HG02981 (cell line): ENCODE measurements around the gene WNK2.

Source experiments
- ATAC-seq: cut with Tn5 transposase; IDR thresholded peaks from one replicate; pipeline ENCODE4 v1.9.1; 2021; ENCODE audit warnings: mild to moderate bottlenecking, moderate library complexity; ENCODE audit not compliant: unreplicated experiment

Gene WNK2

DNA sequence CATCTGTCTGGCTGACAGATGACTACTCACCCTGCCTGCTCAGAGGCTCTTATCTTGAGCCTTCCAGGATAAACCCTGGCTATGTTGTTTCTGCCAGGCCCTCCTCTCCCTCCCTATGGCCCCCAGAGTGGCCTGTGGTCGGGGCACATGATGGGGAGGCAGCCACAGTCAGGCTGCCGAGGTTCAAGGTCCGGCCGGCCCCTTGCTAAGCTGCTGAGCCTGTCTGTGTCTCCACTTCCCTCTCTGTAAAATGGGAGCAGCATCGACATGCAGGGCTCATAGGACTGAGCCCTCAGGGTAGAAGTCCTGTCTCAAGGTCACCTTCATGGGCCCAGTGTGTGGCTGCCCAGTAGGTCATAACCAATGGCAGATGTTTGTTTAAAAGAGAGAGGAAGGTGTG is 28.5 kb downstream of the WNK2 start:
- no peak for ATAC-seq

DNA sequence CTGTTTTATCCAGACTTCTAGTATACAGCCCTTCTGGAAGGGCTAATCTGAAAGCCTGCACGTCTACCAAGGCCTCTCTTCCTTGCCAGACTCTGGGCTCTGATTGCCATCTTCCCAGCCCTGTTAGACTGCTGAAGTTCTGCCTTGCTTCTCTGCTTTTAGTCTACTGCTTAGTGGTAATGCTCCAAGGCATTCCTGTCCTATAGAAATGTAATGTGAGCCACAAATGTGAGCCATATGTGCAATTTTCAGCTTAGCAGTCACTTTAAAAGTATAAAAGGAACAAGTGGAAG is 32.1 kb downstream of the WNK2 start:
- ATAC-seq = no peak

DNA sequence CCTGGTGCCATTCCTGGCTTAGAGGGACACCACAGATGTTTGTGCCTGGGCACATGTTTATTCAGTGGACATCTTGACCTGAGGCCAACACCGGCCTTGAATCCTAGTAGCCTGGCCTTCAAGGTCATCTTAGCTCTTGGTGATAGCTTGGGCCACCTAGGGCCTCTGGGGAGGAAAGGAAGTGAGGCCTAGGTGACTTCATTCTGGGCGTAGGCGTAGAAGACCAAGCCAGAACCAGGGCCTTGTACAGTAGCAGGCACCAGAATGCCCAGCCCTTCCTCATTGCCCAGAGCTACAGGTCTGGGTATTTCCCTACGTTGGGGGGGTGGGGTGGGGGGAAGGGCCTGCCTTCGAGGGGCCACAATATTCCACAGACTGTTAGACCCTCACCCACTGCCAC is 33.8 kb downstream of the WNK2 start:
- ATAC-seq = no peak

DNA sequence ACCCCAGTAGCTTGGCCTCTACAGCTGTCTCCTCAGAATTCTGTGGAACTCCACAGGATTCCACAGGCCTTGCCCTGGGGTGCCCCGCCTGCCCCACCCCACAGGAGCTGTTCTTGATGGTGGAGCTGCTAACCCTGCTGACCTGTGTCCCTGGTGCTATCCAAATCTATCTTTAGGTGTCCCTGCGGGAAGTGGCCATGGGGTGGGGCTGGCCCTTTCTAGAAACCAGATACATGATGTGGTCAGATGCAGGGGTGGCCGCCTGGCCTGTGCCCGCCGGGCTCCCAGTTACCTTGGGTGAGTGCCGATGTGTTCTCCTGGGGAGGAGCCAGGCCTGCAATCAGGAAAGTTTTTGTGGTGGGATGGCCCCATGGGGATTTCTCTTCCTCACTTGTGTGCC is 34.2 kb downstream of the WNK2 start:
- no peak for ATAC-seq

DNA sequence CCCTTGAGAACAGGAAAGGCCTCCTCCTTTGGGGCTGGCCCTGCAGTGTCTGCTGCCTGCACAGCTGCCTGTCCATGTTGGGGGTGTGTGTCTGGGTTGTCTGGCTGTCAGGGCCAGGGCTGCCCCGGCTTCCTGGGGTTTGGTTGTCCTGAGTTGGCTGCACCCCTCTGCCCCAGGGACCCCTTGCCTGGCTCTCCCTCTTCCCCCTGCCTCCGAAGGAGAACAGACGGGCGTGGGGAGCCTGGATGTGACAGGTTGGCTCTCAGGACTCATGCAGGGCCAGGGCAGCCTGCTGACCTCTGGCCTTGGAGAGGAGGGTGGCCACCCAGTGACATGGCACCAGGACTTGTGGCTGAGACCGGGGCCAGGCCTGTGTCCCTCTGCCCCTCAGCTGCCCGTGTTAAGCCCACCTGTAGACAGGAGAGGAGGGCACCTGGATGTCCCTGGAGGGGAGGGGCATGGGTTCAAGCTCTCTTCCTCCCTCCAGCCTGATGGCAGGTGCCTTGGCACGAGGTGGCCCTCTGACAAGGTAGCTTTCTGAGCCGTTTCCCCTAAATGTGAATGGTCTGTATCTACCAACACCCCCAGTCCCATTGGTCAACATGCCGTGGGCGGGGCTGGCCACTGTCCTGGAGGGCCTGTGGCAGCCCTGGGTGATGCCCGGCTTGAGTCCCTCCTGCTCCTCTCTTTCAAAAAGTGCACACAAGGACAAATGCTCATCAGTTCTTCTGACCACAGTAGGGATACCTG is 34.9 kb downstream of the WNK2 start:
- ATAC-seq = no peak

DNA sequence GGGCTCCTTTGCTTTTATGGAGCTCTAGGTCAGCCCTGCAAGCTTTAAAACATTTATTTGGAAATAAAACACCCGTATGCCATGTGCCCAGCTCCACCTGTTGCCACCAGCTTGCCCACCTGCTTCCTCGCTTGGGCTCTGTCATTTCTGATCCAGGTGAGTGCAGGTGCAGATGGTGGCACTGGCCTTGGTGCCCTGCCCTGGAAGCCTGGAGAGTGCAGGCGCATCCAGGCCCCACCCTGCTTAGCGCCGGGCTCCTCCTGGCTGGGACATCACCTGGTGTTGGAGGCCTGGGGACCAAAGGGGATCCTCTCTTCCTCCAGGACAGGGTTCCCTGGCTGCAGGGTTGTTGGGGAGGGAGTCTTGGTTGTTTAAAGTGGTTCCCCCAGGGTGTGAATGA is 35.8 kb downstream of the WNK2 start:
- no peak for ATAC-seq

DNA sequence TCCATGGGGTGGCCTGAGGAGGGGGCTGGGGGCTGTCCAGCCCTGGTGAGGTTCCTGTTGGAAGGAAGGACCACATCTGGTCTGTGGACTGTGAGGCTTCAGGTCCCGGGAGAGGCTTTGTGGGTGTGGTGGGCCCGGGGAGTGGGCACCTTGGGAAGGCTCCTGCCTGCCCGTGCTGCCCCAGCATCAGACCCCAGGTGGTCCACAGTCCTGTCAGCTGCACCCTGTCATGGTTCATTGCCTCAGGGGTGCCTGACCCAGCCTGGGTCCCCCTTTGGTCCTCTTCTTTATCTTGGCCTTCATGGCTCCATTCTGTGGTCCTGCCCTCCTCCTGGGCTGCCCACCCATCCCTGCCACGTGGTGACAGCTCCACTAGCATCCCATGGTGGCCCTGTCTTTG is 36.7 kb downstream of the WNK2 start:
- ATAC-seq = no peak

DNA sequence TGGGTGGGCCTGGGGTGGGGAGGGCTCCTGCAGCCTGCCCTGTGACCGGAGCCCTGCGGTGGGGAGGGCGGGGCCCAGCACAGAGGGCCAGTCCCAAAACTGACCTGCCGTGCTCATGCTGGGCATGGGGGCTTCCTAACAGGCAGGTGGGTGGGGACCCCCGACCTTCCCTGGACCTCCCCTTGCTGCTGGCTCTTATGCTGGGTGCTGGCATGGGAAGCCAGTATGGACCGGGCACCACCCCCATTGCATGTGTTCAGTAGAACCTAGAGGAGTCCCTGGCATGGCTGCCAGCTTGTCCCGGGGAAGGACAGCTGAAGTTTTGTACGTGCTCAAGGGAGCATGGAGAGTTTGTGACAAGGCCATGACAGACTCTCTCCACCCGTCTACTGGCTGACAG is 37.1 kb downstream of the WNK2 start:
- ATAC-seq = no peak

DNA sequence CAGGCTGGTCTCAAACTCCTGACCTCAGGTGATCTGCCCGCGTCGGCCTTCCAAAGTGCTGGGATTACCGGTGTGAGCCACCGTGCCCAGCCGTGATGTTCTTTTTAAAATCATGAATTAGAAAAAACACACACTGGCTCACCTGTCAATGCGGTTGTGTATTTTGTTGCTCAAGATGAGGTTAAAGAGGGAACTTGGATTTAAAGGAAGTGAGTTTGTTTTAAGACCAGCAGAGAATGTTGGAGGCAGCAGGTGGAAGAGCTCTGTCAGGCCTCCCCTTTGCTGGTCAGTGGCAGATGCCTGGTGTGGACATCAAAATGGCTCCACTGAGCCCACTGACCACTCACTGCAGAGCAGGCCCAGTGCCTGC is 38.9 kb downstream of the WNK2 start:
- ATAC-seq = no peak

DNA sequence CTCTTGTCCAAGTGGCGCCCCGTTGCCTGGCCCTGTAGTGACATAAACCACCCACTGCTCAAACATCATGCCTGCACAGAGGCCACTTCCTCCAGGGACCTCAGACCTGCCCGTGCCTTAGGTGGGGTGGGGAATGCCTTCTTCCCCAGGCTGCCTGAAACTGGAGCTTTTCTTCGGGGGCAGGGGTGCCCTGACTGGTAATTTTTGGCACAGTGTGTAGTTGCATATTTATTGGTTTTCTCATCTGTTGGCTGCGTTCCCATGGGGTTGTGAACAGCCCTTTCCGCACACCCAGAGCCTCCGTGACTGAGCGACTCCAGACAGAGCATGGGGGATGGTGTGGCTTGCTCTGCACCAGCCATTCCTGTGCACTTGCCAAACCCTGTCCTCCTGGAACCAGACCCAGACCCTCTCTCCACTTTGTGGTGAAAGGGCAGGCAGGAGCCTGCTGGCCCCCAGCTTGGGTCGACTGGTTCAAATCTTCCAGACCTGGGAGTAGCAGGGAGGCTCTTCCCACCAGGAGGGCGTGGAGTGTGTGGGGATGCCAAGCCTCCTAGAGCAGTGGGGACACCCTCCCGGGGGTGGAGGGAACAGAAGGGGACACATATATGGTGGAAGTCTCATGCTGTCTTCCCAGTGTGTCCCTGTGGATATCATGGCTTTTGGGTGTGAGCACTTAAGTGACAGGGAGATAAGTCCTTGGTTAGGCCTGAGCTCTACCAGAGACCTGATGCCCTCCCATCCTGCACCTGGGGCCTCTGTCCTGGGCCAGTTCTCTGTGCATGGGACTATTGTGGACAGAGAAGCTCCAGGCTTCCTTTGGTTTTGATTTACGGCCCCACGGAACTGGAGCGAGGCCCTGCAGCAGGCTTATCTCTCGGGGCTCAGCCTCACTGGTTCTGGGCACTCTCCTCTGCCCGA is 39.6 kb downstream of the WNK2 start:
- no peak for ATAC-seq

DNA sequence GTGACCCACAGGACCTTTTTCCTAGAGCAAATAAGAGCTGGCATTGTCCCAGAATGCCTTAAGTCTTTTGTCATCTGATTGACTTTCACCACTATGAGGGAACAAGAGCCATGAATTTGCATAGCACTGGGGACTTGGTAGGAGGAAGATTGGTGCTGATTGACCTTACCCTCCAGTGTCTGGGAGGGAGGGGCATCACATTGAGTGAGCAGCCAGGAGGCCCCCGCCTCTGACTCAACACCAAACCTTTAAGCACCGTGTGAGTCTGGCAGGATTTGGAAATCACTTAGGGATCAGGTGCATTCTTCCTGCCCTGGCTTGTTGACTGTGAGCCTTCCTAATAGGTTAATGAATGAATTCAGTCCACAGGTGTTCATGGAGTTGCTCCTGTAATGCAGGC is 40.7 kb downstream of the WNK2 start:
- ATAC-seq = no peak

DNA sequence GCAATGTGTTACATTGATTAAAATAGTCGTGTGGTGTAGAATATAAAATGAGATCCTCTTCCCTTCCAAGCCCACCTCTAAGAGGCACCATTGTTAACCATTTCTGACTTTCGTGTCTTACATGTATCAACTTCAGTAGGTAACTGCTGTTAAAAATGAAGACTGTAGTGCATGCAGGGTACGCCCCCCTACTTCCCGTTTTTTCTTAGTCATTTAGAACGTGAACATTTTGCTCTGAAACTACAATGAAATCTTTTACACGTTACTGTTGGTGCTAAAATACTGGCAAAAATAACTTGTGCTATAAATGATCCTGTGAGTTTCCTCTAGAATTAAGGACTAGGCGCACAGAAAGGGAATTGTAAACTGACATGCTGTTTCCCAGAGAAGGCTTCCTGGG is 41.5 kb downstream of the WNK2 start:
- no peak for ATAC-seq

DNA sequence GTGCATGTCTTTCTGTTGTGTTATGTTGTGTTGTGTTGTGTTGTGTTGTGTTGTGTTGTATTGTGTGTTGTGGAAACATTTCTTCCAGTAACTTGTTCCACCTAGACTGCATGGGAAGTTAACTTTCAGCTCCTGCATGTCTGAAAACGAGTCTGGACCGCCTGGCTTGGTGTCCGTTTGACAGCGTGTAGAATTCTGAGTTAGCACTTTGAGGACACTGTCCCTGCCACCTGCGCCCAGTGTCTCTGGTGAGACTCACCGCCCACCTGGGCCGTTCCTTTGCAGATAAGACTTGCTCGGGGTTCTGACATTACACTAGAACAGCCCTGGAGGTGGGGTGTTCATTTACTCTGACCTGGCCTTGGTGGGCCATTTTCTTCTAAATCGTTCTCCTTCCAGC is 42.0 kb downstream of the WNK2 start:
- no peak for ATAC-seq

DNA sequence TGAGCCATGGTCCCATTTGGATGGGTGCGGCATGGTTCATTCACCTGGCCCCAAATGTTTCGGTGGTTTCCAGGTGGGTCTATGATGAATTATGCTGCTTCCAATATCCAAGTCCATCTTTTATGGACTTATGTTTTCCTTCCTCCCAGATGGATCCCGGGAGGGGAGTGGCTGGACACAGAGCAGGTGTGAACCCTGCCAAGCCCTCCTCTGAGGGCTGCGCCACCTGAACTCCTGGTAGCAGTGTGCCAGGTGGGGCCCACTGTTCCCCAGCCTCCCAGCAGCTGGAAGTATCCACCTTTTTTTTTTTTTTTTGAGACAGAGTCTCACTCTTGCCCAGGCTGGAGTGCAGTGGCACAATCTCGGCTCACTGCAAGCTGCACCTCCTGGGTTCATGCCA is 42.9 kb downstream of the WNK2 start:
- ATAC-seq = no peak

DNA sequence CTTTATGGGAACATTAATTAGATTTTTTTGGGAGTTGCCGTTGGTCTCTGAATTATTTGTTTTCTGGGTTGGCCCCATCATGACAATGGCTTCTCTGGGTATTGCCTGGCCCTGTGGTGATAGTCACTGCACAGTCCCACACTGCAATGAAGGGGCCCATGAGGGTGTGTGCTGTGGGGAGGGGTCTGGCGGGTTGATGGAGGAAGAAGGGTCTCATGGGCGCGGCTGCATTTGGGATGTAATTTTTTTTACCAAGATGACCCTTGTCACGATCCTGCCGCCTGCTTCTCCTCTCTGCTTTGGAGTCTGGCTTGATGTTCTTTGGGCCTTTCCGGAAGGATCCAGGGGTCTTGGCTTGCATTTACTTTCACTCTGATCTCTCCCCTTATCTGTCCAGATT is 44.1 kb downstream of the WNK2 start:
- no peak for ATAC-seq

DNA sequence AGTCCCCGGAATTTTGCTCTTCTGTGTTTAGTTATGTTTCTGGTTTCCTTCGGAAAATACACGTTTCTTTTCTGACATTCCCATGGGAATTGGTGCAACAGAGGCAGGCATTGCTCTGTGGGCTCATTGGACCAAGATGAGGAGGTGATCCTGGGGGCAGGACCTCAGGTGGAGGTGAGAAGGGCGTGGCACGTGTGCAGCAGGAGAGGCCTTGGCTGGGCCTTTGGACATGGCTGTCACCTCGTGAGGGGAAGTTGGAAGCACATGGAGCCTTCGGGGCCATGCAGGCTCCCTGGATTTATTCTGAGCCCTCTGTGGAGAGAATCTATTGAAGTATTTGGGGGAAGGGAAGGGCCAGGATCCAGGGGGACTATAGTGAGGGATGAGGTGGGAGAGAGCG is 44.5 kb downstream of the WNK2 start:
- no peak for ATAC-seq

DNA sequence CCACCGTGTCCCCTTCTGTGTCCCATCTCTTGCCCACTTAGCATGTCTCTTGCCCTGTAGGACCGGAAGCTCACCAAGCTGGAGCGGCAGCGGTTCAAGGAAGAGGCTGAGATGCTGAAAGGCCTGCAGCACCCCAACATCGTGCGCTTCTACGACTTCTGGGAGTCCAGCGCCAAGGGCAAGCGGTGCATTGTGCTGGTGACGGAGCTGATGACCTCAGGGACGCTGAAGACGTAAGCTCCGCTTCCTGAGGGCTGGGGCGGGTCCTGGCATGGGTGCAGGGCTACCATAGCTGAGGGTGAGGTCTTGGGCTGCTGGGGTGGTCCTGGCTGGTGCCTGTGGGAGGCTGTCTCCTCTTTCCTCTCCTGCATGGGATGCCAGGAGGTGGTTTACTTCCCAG is 45.7 kb downstream of the WNK2 start:
- no peak for ATAC-seq

DNA sequence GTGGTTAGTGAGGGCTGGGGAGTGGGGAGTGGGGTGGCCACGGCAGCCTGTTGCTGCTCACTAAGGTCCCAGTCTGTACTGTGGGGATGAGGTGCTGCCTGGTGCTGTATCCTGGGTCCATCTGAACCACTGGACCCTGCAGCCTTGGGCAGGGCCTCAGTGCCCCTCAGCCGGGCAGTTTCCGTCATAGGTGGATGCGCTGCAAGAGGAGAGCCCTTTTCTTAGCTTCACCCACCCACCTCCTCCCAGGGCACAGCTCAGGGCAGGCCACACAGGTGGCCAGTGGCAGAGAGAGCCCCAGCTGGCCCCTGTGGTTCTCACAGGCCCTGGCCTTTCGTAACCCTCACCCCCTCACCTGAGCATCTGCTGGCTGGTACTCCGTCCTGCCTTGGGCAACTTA is 46.2 kb downstream of the WNK2 start:
- ATAC-seq = no peak

DNA sequence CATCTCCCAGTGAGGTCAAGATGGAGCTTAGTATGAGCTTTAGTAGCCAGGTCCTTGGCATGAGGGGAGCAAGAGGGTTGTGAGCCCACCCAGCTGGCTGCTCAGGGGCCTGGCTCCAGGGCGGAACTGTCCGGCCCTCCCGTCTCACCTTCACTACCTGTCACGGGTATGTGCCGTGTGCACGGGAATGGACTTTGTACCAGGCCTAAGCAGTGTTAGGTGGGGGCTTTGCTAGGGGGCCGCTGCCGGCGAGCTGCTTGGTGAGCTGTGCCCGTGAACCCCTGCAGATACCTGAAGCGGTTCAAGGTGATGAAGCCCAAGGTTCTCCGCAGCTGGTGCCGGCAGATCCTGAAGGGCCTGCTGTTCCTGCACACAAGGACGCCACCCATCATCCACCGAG is 46.7 kb downstream of the WNK2 start:
- no peak for ATAC-seq

DNA sequence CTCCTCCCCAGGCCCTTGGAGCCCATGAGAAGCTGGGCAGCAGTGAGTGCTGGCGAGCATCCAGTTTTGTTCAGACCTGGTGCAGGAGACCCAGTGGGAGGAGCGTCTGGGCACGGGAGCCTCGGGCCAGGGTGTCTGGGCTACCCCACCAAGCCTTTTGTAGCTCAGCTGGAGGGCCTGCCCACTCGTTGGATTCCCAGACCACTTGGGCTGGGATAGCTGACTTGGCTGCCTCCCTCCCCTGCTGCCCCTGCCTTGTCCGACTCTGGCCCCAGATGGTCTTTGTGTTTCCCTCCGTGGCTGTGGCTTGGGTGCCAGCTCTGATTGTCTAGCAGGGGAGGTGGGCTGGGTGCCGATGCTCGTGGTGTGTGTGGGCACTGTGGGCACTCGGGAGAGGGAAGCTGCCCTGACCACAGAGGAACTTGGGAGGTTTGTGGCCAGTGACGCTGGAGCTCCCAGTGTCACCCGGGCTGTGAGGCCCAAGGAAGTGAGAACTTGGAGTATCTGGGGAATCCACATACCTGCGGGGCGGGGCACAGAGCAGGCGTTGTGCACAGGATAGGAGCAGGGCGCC is 47.3 kb downstream of the WNK2 start:
- ATAC-seq = no peak

DNA sequence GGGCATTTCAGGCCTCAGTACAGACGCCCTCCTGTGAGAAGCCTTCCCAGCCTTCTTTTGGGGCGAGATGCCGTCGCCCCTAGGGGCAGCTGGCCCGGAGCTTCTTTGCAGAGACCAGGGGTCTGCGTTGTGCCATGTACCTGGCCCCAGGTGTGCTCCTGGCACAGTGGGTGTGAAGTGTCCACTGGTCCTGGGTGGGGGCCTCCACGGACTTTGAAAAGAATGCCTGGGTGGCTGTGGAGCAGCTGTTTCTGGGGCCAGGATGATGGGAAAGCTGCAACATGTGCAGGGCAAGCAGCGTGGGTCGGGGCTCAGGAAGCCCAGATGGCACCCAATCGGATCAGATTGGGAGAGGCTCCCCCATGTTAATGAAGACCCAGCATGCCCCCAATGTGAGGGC is 47.8 kb downstream of the WNK2 start:
- ATAC-seq = no peak

DNA sequence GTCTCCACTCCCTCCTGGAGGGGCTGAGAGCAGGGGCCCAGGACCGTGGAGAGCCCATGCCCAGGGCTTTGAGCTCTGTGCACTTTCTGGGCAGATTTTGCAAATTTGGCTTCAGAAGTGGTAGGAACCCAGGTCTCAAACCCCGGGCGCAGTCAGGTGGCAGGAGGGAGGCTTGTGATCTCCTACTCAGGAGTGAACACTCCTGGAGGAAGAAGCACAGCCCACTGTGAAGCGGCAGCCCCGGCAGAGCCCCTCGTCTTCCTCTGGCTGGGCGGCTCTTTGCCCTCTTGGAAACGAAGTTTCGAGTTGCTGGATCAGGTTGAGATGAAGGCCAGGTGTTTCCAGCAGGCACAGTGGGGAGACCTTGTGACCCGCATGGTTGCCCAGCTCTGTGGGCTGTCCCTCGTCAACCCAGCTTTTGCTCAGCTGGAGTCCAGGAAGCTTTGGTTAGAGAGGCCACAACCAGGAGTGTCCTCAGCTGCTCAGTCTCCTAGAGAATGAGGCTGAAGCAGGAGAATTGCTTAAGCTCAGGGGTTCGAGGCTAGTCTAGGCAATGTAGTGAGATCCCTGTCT is 48.5 kb downstream of the WNK2 start:
- no peak for ATAC-seq
